Keratinocyte (primary cell): ENCODE results near the gene CACNB2. TPM values are rescaled to one million over a fixed set of nuclear protein-coding genes. Genes with fewer than 3 reads are reported as not detected.

Source experiments
- DNase-seq: peaks from one replicate; pipeline ENCODE4 v3.0.0-alpha.2; 2011; ENCODE audit warnings: low read depth, missing footprints, low spot score
- FAIRE-seq: peaks from 2 replicates; lab custom pipeline; 2011; peaks lifted over from hg19 to GRCh38; lab: Jason Lieb, UNC
- H2AFZ ChIP-seq: 2 replicates; pipeline ENCODE4 v1.6.0; 2012; ENCODE audit warnings: low read length, control low read depth, inconsistent platforms; ENCODE audit not compliant: control insufficient read depth
- H3K27ac ChIP-seq: 2 replicates; pipeline ENCODE4 v1.5.1; 2011; ENCODE audit warnings: low read length; ENCODE audit not compliant: control insufficient read depth, insufficient read depth
- H3K27me3 ChIP-seq: 3 replicates; pipeline ENCODE4 v1.6.0; 2011; ENCODE audit warnings: low read length; ENCODE audit not compliant: control insufficient read depth, insufficient read depth; ENCODE audit errors: extremely low read depth
- H3K36me3 ChIP-seq, 2 experiments: 2 replicates in 1 of 2; 3 replicates in 1 of 2; pipeline ENCODE4 v1.5.1; 2011; ENCODE audit warnings: low read length in 2 of 2, mild to moderate bottlenecking in 1 of 2; ENCODE audit not compliant: control insufficient read depth in 2 of 2, insufficient read depth in 2 of 2; ENCODE audit errors: extremely low read depth in 1 of 2
- H3K4me1 ChIP-seq: 3 replicates; pipeline ENCODE4 v1.5.1; 2011; ENCODE audit warnings: low read length; ENCODE audit not compliant: control insufficient read depth, insufficient read depth; ENCODE audit errors: extremely low read depth
- H3K4me2 ChIP-seq: 3 replicates; pipeline ENCODE4 v1.6.0; 2011; ENCODE audit warnings: low read depth, low read length; ENCODE audit not compliant: control insufficient read depth, insufficient read depth; ENCODE audit errors: extremely low read depth
- H3K4me3 ChIP-seq, 3 experiments: fragments of 200-600 bp in 1 of 3; sonication (generic) in 1 of 3; 2 replicates in 2 of 3; 3 replicates in 1 of 3; pipeline ENCODE4 v1.5.1; 2011 to 2016; ENCODE audit warnings: low read length in 3 of 3, mild to moderate bottlenecking in 3 of 3, control low read depth in 2 of 3, inconsistent platforms in 1 of 3, low read depth in 1 of 3, mixed read lengths in 1 of 3, mixed run types in 1 of 3, moderate library complexity in 1 of 3; ENCODE audit not compliant: control insufficient read depth in 2 of 3, insufficient read depth in 2 of 3; ENCODE audit errors: extremely low read depth in 1 of 3
- H3K79me2 ChIP-seq: 2 replicates; pipeline ENCODE4 v1.6.0; 2012; ENCODE audit warnings: low read length; ENCODE audit not compliant: control insufficient read depth, insufficient read depth
- H3K9ac ChIP-seq: 3 replicates; pipeline ENCODE4 v1.6.0; 2011; ENCODE audit warnings: low read length; ENCODE audit not compliant: control insufficient read depth, insufficient read depth; ENCODE audit errors: extremely low read depth
- H3K9me1 ChIP-seq: 3 replicates; pipeline ENCODE4 v1.6.0; 2011; ENCODE audit warnings: low read length; ENCODE audit not compliant: control insufficient read depth, insufficient read depth; ENCODE audit errors: extremely low read depth
- H3K9me3 ChIP-seq: 2 replicates; pipeline ENCODE4 v1.5.1; 2012; ENCODE audit warnings: low read depth, low read length; ENCODE audit not compliant: control insufficient read depth
- H4K20me1 ChIP-seq: 3 replicates; pipeline ENCODE4 v1.6.0; 2011; ENCODE audit warnings: low read length; ENCODE audit not compliant: control insufficient read depth, insufficient read depth; ENCODE audit errors: extremely low read depth
- CTCF ChIP-seq, 3 experiments: IDR thresholded peaks in 1 of 3; conservative IDR thresholded peaks in 1 of 3; optimal IDR thresholded peaks in 1 of 3; 2 replicates in 2 of 3; 3 replicates in 1 of 3; pipeline versions ENCODE3 to v1.5.1; 2011; ENCODE audit warnings: low read length in 3 of 3, mild to moderate bottlenecking in 3 of 3, moderate library complexity in 2 of 3, control low read depth in 1 of 3, inconsistent platforms in 1 of 3; ENCODE audit not compliant: insufficient read depth in 2 of 3; ENCODE audit errors: extremely low read depth in 1 of 3
- EZH2 ChIP-seq: IDR thresholded peaks from one replicate; pipeline ENCODE4 v1.6.1; 2012; ENCODE audit warnings: inconsistent platforms, mild to moderate bottlenecking, low read length, moderate library complexity
- dilution Hi-C: fragments of 300-500 bp; cut with MboI; formaldehyde crosslinking; loops from one replicate; pipeline ENCODE4 v1.7.0; 2020; ENCODE audit warnings: low sequenced_read_pairs; ENCODE audit not compliant: extremely low pct_ligation_motif_present
- polyA plus RNA-seq, 5 experiments: library from polyadenylated mRNA; depleted of rRNA in 3 of 5; stranded (reverse) in 3 of 5; stranded (forward) in 1 of 5; unstranded in 1 of 5; fragments of >200 nt; gene quantifications; 1 replicate in 1 of 5; 2 replicates in 3 of 5; 3 replicates in 1 of 5; pipeline versions ENCODE4 v1.2.1 to v1.2.3, GENCODE V29; 2011 to 2012; ENCODE audit warnings: missing spikeins in 2 of 5, low read depth in 1 of 5, low replicate concordance in 1 of 5

The CACNB2 gene
- polyA plus RNA-seq, 1 donor (not counting 4 experiments of a cell fraction or from before 2014, with no cell fraction given): 0.03 TPM

DNA sequence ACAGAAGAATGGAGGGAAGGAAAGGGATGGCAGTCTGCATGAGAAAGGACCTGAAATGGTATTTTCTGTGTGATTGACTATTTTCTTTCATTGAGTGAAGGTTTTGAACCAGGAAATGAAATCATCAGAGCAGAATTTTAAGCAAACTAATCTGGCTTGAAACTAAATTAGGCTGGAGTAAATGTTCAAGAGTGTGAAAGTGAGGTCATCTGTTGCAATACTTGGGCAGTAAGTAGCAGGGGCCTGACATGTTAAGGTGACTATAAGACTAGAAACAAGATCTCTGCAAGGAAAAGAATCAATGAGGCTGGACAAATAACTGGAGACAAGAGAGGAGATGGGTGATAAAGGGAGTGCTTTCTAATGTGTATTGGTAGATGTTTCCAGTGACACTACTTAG, 306.0 kb downstream of the CACNB2 start:
- no peak overlapping the region for H3K9ac ChIP-seq
- H3K27ac ChIP-seq: no peak overlapping the region
- H3K27me3 ChIP-seq: no peaks in the 10 kb centered on the region
- TF ChIP-seq EZH2 (no peak), CTCF (optimal IDR thresholded peaks at IDR 0.05 in 1 of 3, IDR thresholded peaks at IDR 0.05 in 1 of 3, conservative IDR thresholded peaks at IDR 0.05 in 1 of 3; ENCODE audit: extremely low read depth in 1 of 3, insufficient read depth in 2 of 3, low read length in 3 of 3) (no peak)
- dilution Hi-C loops: no loop called here
- H3K4me2 ChIP-seq: no peak overlapping the region
- no peak overlapping the region for H3K4me3 ChIP-seq
- H3K9me1 ChIP-seq: no peaks in the 10 kb centered on the region
- H3K9me3 ChIP-seq: no peaks in the 10 kb centered on the region
- no peaks in the 10 kb centered on the region for H3K36me3 ChIP-seq
- DNase-seq (no peak), FAIRE-seq (no peak)
- H3K4me1 ChIP-seq: no peaks in the 10 kb centered on the region
- no peaks in the 10 kb centered on the region for H4K20me1 ChIP-seq
- no peaks in the 10 kb centered on the region for H3K79me2 ChIP-seq
- H2AFZ ChIP-seq: no peak overlapping the region

GRCh38 chr10:18449611-18450026, 309.4 kb downstream of the CACNB2 start:
- DNase-seq (no peak), FAIRE-seq (no peak)
- Histone ChIP-seq H3K27ac (no peak overlapping the region), H3K4me2 (no peak overlapping the region), H3K9ac (no peak overlapping the region), H3K9me1 (no peaks in the 10 kb centered on the region), H3K9me3 (no peaks in the 10 kb centered on the region), H4K20me1 (no peaks in the 10 kb centered on the region), H2AFZ (no peak overlapping the region), H3K4me1 (no peaks in the 10 kb centered on the region), H3K36me3 (no peaks in the 10 kb centered on the region), H3K79me2 (no peaks in the 10 kb centered on the region), H3K27me3 (no peaks in the 10 kb centered on the region), H3K4me3 (no peak overlapping the region)
- dilution Hi-C loops: no loop called here
- no peak for TF ChIP-seq CTCF (optimal IDR thresholded peaks at IDR 0.05 in 1 of 3, IDR thresholded peaks at IDR 0.05 in 1 of 3, conservative IDR thresholded peaks at IDR 0.05 in 1 of 3; ENCODE audit: extremely low read depth in 1 of 3, insufficient read depth in 2 of 3, low read length in 3 of 3)
- TF ChIP-seq EZH2: no peak
